BLaER1 treated with 17β-estradiol and CSF1 and Interleukin-3, amounts not matched to agents 10 nM and 100 nM (cell line): Measurements from ENCODE around the gene BUB3.
"Not testable (repeated sequence)": the region's sequence is repeated elsewhere in the genome, so short reads cannot be mapped to it uniquely, and the experiment has no call there.

Source experiments
- H3K27ac ChIP-seq, 11 experiments: shearing (Covaris generic); formaldehyde crosslinking; 2 replicates each; pipeline ENCODE4 v1.8.1; 2022
- H3K27me3 ChIP-seq, 11 experiments: shearing (Covaris generic); formaldehyde crosslinking; 2 replicates each; pipeline ENCODE4 v1.8.1; 2022
- H3K36me3 ChIP-seq, 11 experiments: shearing (Covaris generic); formaldehyde crosslinking; 2 replicates each; pipeline ENCODE4 v1.8.1; 2022
- H3K4me1 ChIP-seq, 10 experiments: shearing (Covaris generic); formaldehyde crosslinking; 2 replicates each; pipeline ENCODE4 v1.8.1; 2022
- H3K4me2 ChIP-seq, 11 experiments: shearing (Covaris generic); formaldehyde crosslinking; 2 replicates each; pipeline ENCODE4 v1.8.1; 2022
- H3K4me3 ChIP-seq, 10 experiments: shearing (Covaris generic); formaldehyde crosslinking; 2 replicates each; pipeline ENCODE4 v1.8.1; 2022
- H3K9ac ChIP-seq, 11 experiments: shearing (Covaris generic); formaldehyde crosslinking; 2 replicates each; pipeline ENCODE4 v1.8.1; 2022
- H3K9me3 ChIP-seq, 11 experiments: shearing (Covaris generic); formaldehyde crosslinking; replicated peaks in 1 of 11; 2 replicates each; pipeline ENCODE4 v1.8.1; 2022
- H4K20me1 ChIP-seq, 11 experiments: shearing (Covaris generic); formaldehyde crosslinking; 2 replicates each; pipeline ENCODE4 v1.8.1; 2022
- Cebpa-rat ChIP-seq, 11 experiments: shearing (Covaris generic); IDR thresholded peaks; 2 replicates each; pipeline ENCODE4 v1.8.1; 2022

The BUB3 gene

DNA sequence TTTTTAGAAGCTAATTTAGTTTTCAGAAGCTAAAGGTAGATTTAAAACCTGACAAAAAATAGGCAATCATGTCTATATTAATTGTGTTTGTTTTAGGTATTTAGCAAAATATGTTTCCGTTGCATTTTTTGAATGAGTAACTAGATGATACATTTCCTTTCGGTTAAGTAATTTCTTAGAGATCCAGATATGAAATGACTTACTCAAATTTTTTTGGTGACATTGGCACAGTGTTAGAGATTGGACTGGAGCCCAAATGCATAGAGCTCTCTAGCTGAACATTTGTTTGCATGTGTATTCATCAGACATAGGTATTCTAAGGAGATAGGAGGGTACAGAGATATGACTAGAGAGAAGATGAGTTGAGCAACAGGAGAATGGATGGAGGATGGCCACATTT lies 1.9 kb downstream of the BUB3 start:
- H3K4me3 ChIP-seq, result peak overlapping the region; percentile 83 to 98 (median 94); a peak in 18 of 20 replicates
- peak overlapping the region; percentile 85 to 99 (median 96); a peak in 17 of 22 replicates for H3K9ac ChIP-seq
- H3K4me1 ChIP-seq, result peaks cover 44 to 70% (median 65%) of the 10 kb centered on the region in 10 experiments
- H3K4me2 ChIP-seq, result peak overlapping the region; percentile 72 to 93 (median 86); a peak in 21 of 22 replicates
- H3K9me3 ChIP-seq, result no peaks in the 10 kb centered on the region
- H4K20me1 ChIP-seq, result peaks cover 59 to 73% (median 71%) of the 10 kb centered on the region in 11 experiments; a peak in 21 of 22 replicates
- no peak for TF ChIP-seq Cebpa-rat (IDR thresholded peaks at IDR 0.05)
- H3K36me3 ChIP-seq, result peaks cover 40 to 62% (median 56%) of the 10 kb centered on the region in 11 experiments
- peaks cover 25 to 27% (median 27%) of the 10 kb centered on the region in 11 experiments for H3K27me3 ChIP-seq
- no peak overlapping the region for H3K27ac ChIP-seq

DNA sequence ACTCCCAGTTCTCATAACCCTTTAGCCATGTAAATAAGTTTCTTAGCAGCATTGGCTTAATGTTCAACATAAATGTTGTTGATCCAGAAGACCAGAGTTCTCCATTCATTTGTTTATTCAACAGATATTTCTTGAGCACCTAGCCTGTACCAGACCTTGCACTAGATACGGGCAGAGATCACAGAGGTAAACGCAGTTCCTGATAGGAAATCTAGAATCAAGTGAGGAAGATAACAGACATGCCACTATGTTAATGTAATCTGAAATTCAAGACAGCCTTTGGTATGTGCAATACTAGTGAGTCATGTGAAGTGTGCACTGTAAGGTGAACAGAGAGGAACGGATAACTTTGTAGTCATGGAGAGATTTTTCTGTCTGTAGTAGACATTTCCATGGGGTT lies 3.0 kb downstream of the BUB3 start:
- H4K20me1 ChIP-seq, result peaks cover 56 to 78% (median 74%) of the 10 kb centered on the region in 11 experiments; a peak in 21 of 22 replicates
- H3K4me3 ChIP-seq, result peak overlapping the region in 9 of 10 experiments; percentile 3 to 98 (median 91); a peak in 15 of 20 replicates
- H3K36me3 ChIP-seq, result peaks cover 50 to 73% (median 67%) of the 10 kb centered on the region in 11 experiments
- H3K9me3 ChIP-seq, result no peaks in the 10 kb centered on the region
- peaks cover 14 to 16% (median 15%) of the 10 kb centered on the region in 11 experiments for H3K27me3 ChIP-seq
- peaks cover 37 to 70% (median 62%) of the 10 kb centered on the region in 10 experiments for H3K4me1 ChIP-seq
- H3K4me2 ChIP-seq, result peak overlapping the region; percentile 72 to 93 (median 86)
- H3K27ac ChIP-seq, result no peak overlapping the region
- no peak for TF ChIP-seq Cebpa-rat (IDR thresholded peaks at IDR 0.05)
- peak overlapping the region in 4 of 11 experiments; percentile 93 to 98 (median 96); a peak in 4 of 22 replicates for H3K9ac ChIP-seq

- H3K27me3 ChIP-seq, result peaks cover 0 to 1% (median under 1%) of the 10 kb centered on the region in 11 experiments; a peak in 11 of 22 replicates
- H3K27ac ChIP-seq, result no peak overlapping the region
- peak overlapping the region in 10 of 11 experiments; percentile 18 to 93 (median 86); a peak in 18 of 22 replicates for H3K4me2 ChIP-seq
- TF ChIP-seq Cebpa-rat (IDR thresholded peaks at IDR 0.05), result no peak
- H3K9ac ChIP-seq, result peak overlapping the region in 2 of 11 experiments; percentile 47 to 96; a peak in 2 of 22 replicates
- H3K9me3 ChIP-seq, result no peaks in the 10 kb centered on the region
- peaks cover 37 to 82% (median 63%) of the 10 kb centered on the region in 10 experiments for H3K4me1 ChIP-seq
- peaks cover 56 to 93% (median 81%) of the 10 kb centered on the region in 11 experiments; a peak in 21 of 22 replicates for H4K20me1 ChIP-seq
- peak overlapping the region in 4 of 10 experiments; percentile 83 to 96 (median 89); a peak in 6 of 20 replicates for H3K4me3 ChIP-seq
- H3K36me3 ChIP-seq, result peaks cover 65 to 88% (median 82%) of the 10 kb centered on the region in 11 experiments
These were observed 4.5 kb downstream of the BUB3 start for GRCh38 chr10:123158682-123159081.

DNA sequence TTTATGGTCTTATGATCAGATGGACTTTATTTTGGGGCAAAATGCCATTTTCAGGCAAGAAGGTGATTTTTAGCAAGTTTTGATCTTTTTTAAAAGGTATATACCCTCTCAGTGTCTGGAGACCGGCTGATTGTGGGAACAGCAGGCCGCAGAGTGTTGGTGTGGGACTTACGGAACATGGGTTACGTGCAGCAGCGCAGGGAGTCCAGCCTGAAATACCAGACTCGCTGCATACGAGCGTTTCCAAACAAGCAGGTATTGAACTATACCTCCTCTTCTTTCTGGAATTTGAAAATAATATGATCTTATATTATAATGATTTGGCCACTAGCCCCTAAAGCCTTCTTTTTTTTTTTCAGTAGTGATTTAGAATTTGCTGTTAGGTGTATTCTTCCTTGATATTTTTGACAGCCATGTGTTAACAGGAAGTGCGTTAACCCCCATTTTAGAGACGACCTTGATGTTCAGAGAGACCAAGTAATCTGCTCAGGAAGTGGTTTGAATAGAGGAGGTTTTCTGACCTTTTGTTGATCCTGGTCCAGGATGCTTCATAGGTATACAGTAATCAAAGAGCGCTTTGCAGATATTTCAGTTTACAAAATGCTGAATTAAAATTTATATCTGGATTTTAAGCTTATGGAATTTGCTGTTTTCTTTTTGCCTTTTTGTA lies 6.2 kb downstream of the BUB3 start:
- no peaks in the 10 kb centered on the region for H3K9me3 ChIP-seq
- no peak overlapping the region; a peak in 1 of 22 replicates for H3K27ac ChIP-seq
- peaks cover 82 to 100% (median 97%) of the 10 kb centered on the region in 11 experiments for H3K36me3 ChIP-seq
- no peak for TF ChIP-seq Cebpa-rat (IDR thresholded peaks at IDR 0.05)
- H3K4me3 ChIP-seq, result peak overlapping the region in 2 of 10 experiments; percentile 1 to 91; a peak in 2 of 20 replicates
- no peaks in the 10 kb centered on the region for H3K27me3 ChIP-seq
- H4K20me1 ChIP-seq, result peaks cover 55 to 100% (median 83%) of the 10 kb centered on the region in 11 experiments; a peak in 21 of 22 replicates
- peaks cover 34 to 97% (median 65%) of the 10 kb centered on the region in 10 experiments for H3K4me1 ChIP-seq
- H3K4me2 ChIP-seq, result peak overlapping the region in 9 of 11 experiments; percentile 25 to 93 (median 75); a peak in 17 of 22 replicates
- H3K9ac ChIP-seq, result peak overlapping the region in 1 of 11 experiments; percentile 21; a peak in 1 of 22 replicates

DNA sequence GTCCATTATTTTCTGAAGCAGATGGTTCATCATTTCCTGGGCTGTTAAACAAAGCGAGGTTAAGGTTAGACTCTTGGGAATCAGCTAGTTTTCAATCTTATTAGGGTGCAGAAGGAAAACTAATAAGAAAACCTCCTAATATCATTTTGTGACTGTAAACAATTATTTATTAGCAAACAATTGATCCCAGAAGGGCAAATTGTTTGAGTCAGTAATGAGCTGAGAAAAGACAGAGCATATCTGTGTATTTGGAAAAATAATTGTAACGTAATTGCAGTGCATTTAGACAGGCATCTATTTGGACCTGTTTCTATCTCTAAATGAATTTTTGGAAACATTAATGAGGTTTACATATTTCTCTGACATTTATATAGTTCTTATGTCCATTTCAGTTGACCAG lies 10.1 kb downstream of the BUB3 start:
- TF ChIP-seq Cebpa-rat (IDR thresholded peaks at IDR 0.05), result no peak
- Histone ChIP-seq H3K4me3 (no peak overlapping the region), H3K4me2 (peak overlapping the region in 3 of 11 experiments; percentile 6 to 48 (median 10); a peak in 3 of 22 replicates), H3K9ac (no peak overlapping the region), H3K27me3 (no peaks in the 10 kb centered on the region), H3K27ac (no peak overlapping the region), H3K36me3 (peaks cover 90 to 100% (median 99%) of the 10 kb centered on the region in 11 experiments), H3K9me3 (no peaks in the 10 kb centered on the region), H4K20me1 (peaks cover 16 to 96% (median 77%) of the 10 kb centered on the region in 11 experiments; a peak in 21 of 22 replicates), H3K4me1 (peaks cover 0 to 62% (median 27%) of the 10 kb centered on the region in 10 experiments; a peak in 18 of 20 replicates)

- Histone ChIP-seq H3K4me1 (peaks cover 0 to 50% (median 15%) of the 10 kb centered on the region in 10 experiments; a peak in 16 of 20 replicates), H3K27me3 (no peaks in the 10 kb centered on the region), H3K9me3 (no peaks in the 10 kb centered on the region), H3K27ac (no peak overlapping the region), H3K4me3 (no peak overlapping the region), H3K9ac (no peak overlapping the region), H4K20me1 (peaks cover 6 to 89% (median 66%) of the 10 kb centered on the region in 11 experiments; a peak in 21 of 22 replicates), H3K36me3 (peaks cover 93 to 100% (median 99%) of the 10 kb centered on the region in 11 experiments), H3K4me2 (no peak overlapping the region)
- no peak for TF ChIP-seq Cebpa-rat (IDR thresholded peaks at IDR 0.05)
These were observed 11.4 kb downstream of the BUB3 start for GRCh38 chr10:123165445-123166072.

DNA sequence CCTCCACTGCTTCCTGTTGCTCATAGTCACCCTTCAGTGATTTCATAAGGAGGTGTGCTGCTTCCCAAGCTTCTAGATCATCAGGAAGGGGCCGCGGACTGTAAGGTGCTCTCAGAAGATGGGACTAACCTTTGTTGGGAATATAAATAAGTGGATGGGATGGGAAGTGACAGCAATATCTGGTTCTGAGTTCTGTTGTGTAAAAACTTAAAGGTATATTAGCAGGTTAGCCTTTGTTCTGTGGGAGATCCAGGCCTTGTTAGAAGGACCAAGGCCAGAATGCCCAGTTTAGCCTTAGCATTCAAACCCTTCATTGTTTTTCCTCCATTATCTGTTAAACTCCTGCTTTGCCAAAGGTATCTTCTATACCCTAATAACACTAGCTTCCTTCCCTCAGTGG lies 12.4 kb downstream of the BUB3 start:
- peaks cover 0 to 41% (median 9%) of the 10 kb centered on the region in 10 experiments; a peak in 9 of 20 replicates for H3K4me1 ChIP-seq
- H4K20me1 ChIP-seq, result peaks cover 0 to 79% (median 57%) of the 10 kb centered on the region in 11 experiments; a peak in 21 of 22 replicates
- H3K9ac ChIP-seq, result no peak overlapping the region
- no peak overlapping the region for H3K4me3 ChIP-seq
- H3K27me3 ChIP-seq, result no peaks in the 10 kb centered on the region
- no peak for TF ChIP-seq Cebpa-rat (IDR thresholded peaks at IDR 0.05)
- no peak overlapping the region for H3K4me2 ChIP-seq
- H3K9me3 ChIP-seq, result no peaks in the 10 kb centered on the region
- H3K27ac ChIP-seq, result no peak overlapping the region
- H3K36me3 ChIP-seq, result peaks cover 85 to 100% (median 99%) of the 10 kb centered on the region in 11 experiments

GRCh38 chr10:123170961-123171360 lies 16.8 kb downstream of the BUB3 start:
- no peak for TF ChIP-seq Cebpa-rat (IDR thresholded peaks at IDR 0.05)
- Histone ChIP-seq H3K4me3 (no peak overlapping the region), H3K4me2 (no peak overlapping the region), H3K9me3 (peaks cover 0 to 14% (median 9%) of the 10 kb centered on the region in 11 experiments; a peak in 13 of 22 replicates), H3K27me3 (no peaks in the 10 kb centered on the region), H3K9ac (no peak overlapping the region), H4K20me1 (peaks cover 0 to 38% (median 18%) of the 10 kb centered on the region in 11 experiments; a peak in 19 of 22 replicates), H3K27ac (no peak overlapping the region), H3K4me1 (no peaks in the 10 kb centered on the region), H3K36me3 (peaks cover 73 to 100% (median 98%) of the 10 kb centered on the region in 11 experiments)

DNA sequence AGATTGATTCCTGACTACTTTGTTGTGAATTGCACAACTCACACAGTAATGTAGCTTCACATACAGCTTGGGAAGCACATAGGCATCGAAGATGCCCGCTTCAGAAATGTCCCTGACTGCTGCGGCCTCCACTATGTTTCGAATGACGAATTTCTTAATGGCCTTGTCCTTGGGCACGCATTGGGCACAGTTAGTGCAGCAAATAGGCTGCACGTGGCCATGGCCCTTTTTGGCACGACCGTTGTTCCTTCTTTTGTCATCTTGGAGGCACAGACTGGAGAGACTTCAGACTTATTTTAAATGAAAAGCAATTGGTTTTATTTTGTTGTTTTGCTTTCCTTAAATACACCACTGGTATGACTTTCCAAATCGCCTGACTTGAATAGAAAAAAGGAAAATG lies 17.4 kb downstream of the BUB3 start:
- Histone ChIP-seq H4K20me1 (peaks cover 0 to 32% (median 13%) of the 10 kb centered on the region in 11 experiments; a peak in 15 of 22 replicates), H3K9me3 (peaks cover 0 to 20% (median 15%) of the 10 kb centered on the region in 11 experiments; a peak in 17 of 22 replicates), H3K36me3 (peaks cover 73 to 100% (median 98%) of the 10 kb centered on the region in 11 experiments)
- not testable (repeated sequence) for H3K4me1 ChIP-seq, H3K27me3 ChIP-seq, H3K4me2 ChIP-seq, H3K27ac ChIP-seq, H3K4me3 ChIP-seq, H3K9ac ChIP-seq
